K562 (cell line): Measurements from ENCODE around the gene VEZF1. TPM values are rescaled to one million over a fixed set of nuclear protein-coding genes. Genes with fewer than 3 reads are reported as not detected.

Source experiments
- ARID1B ChIP-seq: fragments of 450-650 bp; IDR thresholded peaks from 2 replicates; pipeline ENCODE4 v1.6.1; 2016; ENCODE audit warnings: antibody characterized with exemption, mild to moderate bottlenecking, inconsistent platforms
- CREBBP ChIP-seq: IDR thresholded peaks from one replicate; pipeline ENCODE4 v1.6.1; 2012; ENCODE audit warnings: low read depth, mild to moderate bottlenecking, control low read depth, inconsistent platforms, low read length
- CTBP1 ChIP-seq: fragments of 450-650 bp; IDR thresholded peaks from 2 replicates; pipeline ENCODE4 v1.6.1; 2016; ENCODE audit warnings: borderline replicate concordance
- MECOM ChIP-seq: fragments of 250-450 bp; sonication (Bioruptor Pico); IDR thresholded peaks from 2 replicates; pipeline ENCODE4 v1.8.0; 2022; ENCODE audit warnings: inconsistent platforms
- NFATC3 ChIP-seq: fragments of 450-650 bp; IDR thresholded peaks from 2 replicates; pipeline ENCODE4 v1.6.1; 2017; ENCODE audit warnings: mild to moderate bottlenecking
- RCOR1 ChIP-seq, 2 experiments: IDR thresholded peaks; 2 replicates each; pipeline ENCODE4 v1.6.1; 2012; ENCODE audit warnings: low read depth in 2 of 2, low read length in 2 of 2, borderline replicate concordance in 1 of 2, improper control_type of control experiment in 1 of 2
- TARDBP ChIP-seq: fragments of 450-650 bp; IDR thresholded peaks from 2 replicates; pipeline ENCODE4 v1.6.1; 2016
- ZFP30 ChIP-seq: fragments of 250-450 bp; sonication (Bioruptor Pico); IDR thresholded peaks from 2 replicates; pipeline ENCODE4 v1.8.0; 2022; ENCODE audit warnings: moderate library complexity, mild to moderate bottlenecking, inconsistent platforms, borderline replicate concordance
- ZKSCAN8 ChIP-seq: fragments of 200-800 bp; sonication (Bioruptor generic); IDR thresholded peaks from 2 replicates; pipeline ENCODE4 v1.6.1; 2016; ENCODE audit warnings: missing genetic modification characterization, missing compliant biosample characterization
- ZNF143 ChIP-seq: sonication (generic); formaldehyde crosslinking; IDR thresholded peaks from 2 replicates; pipeline ENCODE4 v1.9.0; 2022; ENCODE audit warnings: mild to moderate bottlenecking, missing genetic modification reagents
- ZNF175 ChIP-seq: fragments of 200-800 bp; sonication (Bioruptor generic); IDR thresholded peaks from 2 replicates; pipeline ENCODE4 v1.6.1; 2016; ENCODE audit warnings: low read depth, mild to moderate bottlenecking, missing genetic modification characterization, missing compliant biosample characterization
- ZNF232 ChIP-seq: sonication (generic); formaldehyde crosslinking; IDR thresholded peaks from 2 replicates; pipeline ENCODE4 v1.8.0; 2022; ENCODE audit warnings: mild to moderate bottlenecking, missing genetic modification reagents
- polyA plus RNA-seq, 8 experiments: library from polyadenylated mRNA; depleted of rRNA in 4 of 8; stranded (reverse) in 5 of 8; unstranded in 3 of 8; fragments of >200 nt; fragmentation: Nextera tagmentation in 2 of 8; fragmentation: Illumina TruSeq in 1 of 8; extraction: Ambion mirVana in 2 of 8; extraction: Trizol in 1 of 8; gene quantifications; 2 replicates each; pipeline versions ENCODE4 v1.2.1 to v1.2.3, GENCODE V29; 2011 to 2014; ENCODE audit warnings: inconsistent platforms in 1 of 8, missing spikeins in 1 of 8
- total RNA-seq, 7 experiments: library from RNA; depleted of rRNA in 6 of 7; stranded (reverse); fragments of >200 nt in 6 of 7; fragmentation: Illumina TruSeq in 2 of 7; extraction: Trizol in 2 of 7; gene quantifications; 2 replicates each; pipeline versions ENCODE4 v1.2.1 to v1.2.3, GENCODE V29; 2011 to 2021; ENCODE audit warnings: low replicate concordance in 1 of 7
- TF ChIP-seq, protein P1 (sequence below), 2 experiments: fragments of 450-650 bp in 1 of 2; sonication (generic) in 1 of 2; formaldehyde crosslinking in 1 of 2; IDR thresholded peaks in 1 of 2; conservative IDR thresholded peaks in 1 of 2; 2 replicates each; pipeline versions ENCODE4 v1.6.1 to v1.8.1; 2016 to 2023; ENCODE audit warnings: mild to moderate bottlenecking in 2 of 2, moderate library complexity in 2 of 2, inconsistent platforms in 1 of 2, missing genetic modification reagents in 1 of 2

The VEZF1 gene
- total and polyA plus RNA-seq, 9 of the 15 experiments (the other 6 are each of a cell fraction or from before 2014, with no cell fraction given): 9.5 to 33.4 (median 22.1) TPM

DNA sequence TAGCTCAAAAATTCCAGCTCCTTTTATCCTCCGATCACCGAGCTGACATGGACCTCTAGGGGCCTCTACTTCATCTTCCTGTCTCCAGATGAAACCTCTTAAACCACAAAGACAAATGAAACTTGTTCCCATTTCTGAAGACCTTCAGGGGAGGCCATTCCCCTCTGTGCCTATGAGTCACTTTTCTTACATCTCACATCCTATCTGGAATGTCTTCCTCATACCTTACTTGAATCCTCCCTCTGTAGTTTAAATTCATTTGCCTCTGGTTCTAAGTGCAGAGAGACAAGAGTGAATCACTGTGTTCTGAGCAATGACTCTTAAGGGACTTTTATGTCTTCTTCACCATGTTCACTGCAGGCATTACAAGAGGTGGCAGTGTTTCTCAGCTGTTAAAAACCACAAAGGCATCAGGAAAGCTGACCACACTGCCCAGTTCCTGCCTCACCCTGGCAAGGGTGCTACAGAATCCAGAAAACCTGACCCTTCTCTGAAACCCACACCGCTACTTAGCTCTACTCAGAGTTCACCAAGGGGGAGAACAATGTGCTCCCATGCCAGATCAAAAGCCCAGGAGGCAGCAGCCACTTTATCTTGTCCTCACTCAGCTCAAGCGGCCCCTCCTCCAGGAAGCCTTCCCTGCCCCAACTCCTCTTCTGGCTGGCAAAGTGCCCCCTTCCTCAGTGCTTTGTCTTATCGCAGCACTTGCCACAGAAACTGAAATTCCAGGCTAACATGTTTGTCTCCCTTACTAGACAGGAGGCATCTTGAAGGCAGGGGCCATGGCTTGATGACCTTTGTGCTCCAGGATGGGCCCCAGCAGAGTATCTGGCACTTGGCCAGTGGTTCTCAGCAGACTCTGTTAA is 39.3 kb downstream of the VEZF1 start (continued):
- TF ChIP-seq ZFP30 (CRISPR knock-in tag) (no peak), ZKSCAN8 (CRISPR knock-in tag) (no peak), MECOM (CRISPR knock-in tag) (no peak), ZNF232 (no peak), TARDBP (no peak), NFATC3 (no peak), CTBP1 (0 out of 2 replicates have a peak, but pooled peaks have one; percentile 16), ZNF143 (CRISPR knock-in tag) (no peak), CREBBP (no peak), ARID1B (peak; percentile 20; the same call in 1 of the 2 replicates), ZNF175 (CRISPR knock-in tag) (no peak), RCOR1 (IDR thresholded peaks at IDR 0.05; ENCODE audit: borderline replicate concordance in 1 of 2, low read depth in 2 of 2, low read length in 2 of 2) (no peak)
- TF ChIP-seq, protein P1, sequence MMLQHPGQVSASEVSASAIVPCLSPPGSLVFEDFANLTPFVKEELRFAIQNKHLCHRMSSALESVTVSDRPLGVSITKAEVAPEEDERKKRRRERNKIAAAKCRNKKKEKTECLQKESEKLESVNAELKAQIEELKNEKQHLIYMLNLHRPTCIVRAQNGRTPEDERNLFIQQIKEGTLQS (IDR thresholded peaks at IDR 0.05): peak; percentile 68
- TF ChIP-seq, protein P1 (CRISPR knock-in tag; conservative IDR thresholded peaks at IDR 0.05): no peak
